Right atrium auricular region (tissue), 2 donors: ENCODE measurements around the gene CEPT1. TPM values are rescaled to one million over a fixed set of nuclear protein-coding genes. Genes with fewer than 3 reads are reported as not detected.

Source experiments
- DNase-seq: peaks from one replicate; pipeline ENCODE4 v3.0.0-alpha.2; 2019; ENCODE audit warnings: low spot score
- H3K27ac ChIP-seq, 2 donors: fragments of 200-600 bp; sonication (generic); 1 replicate in 1 of 2; 2 replicates in 1 of 2; pipeline ENCODE4 v1.5.1; 2016 to 2019
- H3K27me3 ChIP-seq, 2 donors: fragments of 200-600 bp; sonication (generic); one replicate each; pipeline versions ENCODE4 v1.5.1 to v1.6.0; 2017 to 2019
- H3K36me3 ChIP-seq: fragments of 200-600 bp; sonication (generic); one replicate; pipeline ENCODE4 v1.5.1; 2016
- H3K4me1 ChIP-seq, 2 donors: fragments of 200-600 bp; sonication (generic); one replicate each; pipeline versions ENCODE4 v1.5.1 to v1.6.0; 2017 to 2019
- H3K4me3 ChIP-seq, 2 donors: fragments of 200-600 bp; sonication (generic); 1 replicate in 1 of 2; 2 replicates in 1 of 2; pipeline ENCODE4 v1.5.1; 2017 to 2019; ENCODE audit warnings: mild to moderate bottlenecking in 1 of 2, moderate library complexity in 1 of 2
- H3K9me3 ChIP-seq, 2 donors: fragments of 200-600 bp; sonication (generic); one replicate each; pipeline ENCODE4 v1.5.1; 2019
- total RNA-seq, 2 donors: library from RNA; depleted of rRNA; stranded (reverse); fragments of >200 nt; gene quantifications; one replicate each; pipeline ENCODE4 v1.1.0, GENCODE V29; 2016
- TF ChIP-seq, protein P1 (sequence below), 2 donors: fragments of 200-600 bp; sonication (generic); IDR thresholded peaks; one replicate each; pipeline ENCODE4 v1.5.1; 2019; ENCODE audit warnings: antibody characterized with exemption in 2 of 2

The CEPT1 gene
- total RNA-seq, 2 donors from 2014 or later = 11.6 to 14.0 TPM

DNA sequence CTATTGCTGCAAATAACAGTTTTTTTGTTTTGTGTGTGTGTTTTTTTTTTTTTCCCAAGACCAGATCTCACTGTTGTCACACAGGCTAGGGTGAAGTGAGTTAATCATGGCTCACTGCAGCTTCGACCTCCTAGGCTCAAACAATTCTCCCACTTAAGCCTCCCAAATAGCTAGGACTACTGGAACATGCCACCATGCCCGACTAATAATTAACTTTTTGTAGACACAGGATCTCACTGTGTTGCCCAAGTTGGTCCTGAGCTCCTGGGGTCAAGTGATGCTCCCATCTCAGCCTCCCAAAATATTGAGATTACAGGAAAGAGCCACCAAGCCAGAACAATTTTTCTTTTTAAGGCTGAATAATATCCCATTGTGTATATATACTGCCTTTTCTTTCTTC is 35.0 kb upstream of the CEPT1 start:
- DNase-seq = no peak
- H3K27ac ChIP-seq = no peak overlapping the region
- H3K4me3 ChIP-seq = no peak overlapping the region
- no peaks in the 10 kb centered on the region for H3K36me3 ChIP-seq
- no peaks in the 10 kb centered on the region for H3K4me1 ChIP-seq
- no peaks in the 10 kb centered on the region for H3K27me3 ChIP-seq
- H3K9me3 ChIP-seq = no peaks in the 10 kb centered on the region
- TF ChIP-seq, protein P1, sequence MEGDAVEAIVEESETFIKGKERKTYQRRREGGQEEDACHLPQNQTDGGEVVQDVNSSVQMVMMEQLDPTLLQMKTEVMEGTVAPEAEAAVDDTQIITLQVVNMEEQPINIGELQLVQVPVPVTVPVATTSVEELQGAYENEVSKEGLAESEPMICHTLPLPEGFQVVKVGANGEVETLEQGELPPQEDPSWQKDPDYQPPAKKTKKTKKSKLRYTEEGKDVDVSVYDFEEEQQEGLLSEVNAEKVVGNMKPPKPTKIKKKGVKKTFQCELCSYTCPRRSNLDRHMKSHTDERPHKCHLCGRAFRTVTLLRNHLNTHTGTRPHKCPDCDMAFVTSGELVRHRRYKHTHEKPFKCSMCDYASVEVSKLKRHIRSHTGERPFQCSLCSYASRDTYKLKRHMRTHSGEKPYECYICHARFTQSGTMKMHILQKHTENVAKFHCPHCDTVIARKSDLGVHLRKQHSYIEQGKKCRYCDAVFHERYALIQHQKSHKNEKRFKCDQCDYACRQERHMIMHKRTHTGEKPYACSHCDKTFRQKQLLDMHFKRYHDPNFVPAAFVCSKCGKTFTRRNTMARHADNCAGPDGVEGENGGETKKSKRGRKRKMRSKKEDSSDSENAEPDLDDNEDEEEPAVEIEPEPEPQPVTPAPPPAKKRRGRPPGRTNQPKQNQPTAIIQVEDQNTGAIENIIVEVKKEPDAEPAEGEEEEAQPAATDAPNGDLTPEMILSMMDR (IDR thresholded peaks at IDR 0.05) = no peak

DNA sequence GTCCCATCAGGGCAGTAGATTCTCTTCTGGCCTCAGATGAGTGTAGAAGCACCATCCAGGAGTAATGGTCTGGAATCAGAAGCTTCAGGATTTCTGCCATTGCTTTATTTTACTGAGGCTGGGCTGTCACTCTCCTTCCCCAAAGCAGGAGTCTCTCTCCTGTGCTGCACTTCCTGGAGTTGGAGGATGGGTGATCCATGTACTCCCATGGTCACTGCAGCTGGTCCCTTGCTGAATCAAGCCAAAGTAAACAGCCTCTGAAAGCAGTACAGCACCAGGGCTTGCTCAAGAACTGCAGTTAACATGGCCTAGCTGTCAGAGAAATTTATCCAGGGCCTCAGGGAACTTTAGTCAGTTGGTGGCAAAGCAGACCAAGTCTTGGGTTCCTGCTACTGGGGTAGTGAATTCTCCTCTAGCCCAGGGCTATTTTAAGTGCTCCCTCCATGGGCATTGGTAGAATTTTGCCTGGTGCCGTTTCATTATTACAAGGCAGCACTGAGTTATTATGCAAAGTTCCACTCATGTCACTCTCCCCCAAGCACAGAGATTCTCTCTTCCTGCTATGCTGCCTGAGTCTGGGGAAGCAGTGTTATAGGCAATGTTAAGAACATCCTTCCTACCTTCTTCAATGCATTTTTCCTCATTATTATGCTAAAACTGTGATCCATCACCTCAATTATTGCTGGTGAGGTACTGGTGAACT is 29.7 kb upstream of the CEPT1 start:
- Histone ChIP-seq H3K27ac (no peak overlapping the region), H3K27me3 (no peaks in the 10 kb centered on the region), H3K9me3 (no peaks in the 10 kb centered on the region), H3K36me3 (no peaks in the 10 kb centered on the region), H3K4me3 (no peak overlapping the region), H3K4me1 (no peaks in the 10 kb centered on the region)
- TF ChIP-seq, protein P1 (IDR thresholded peaks at IDR 0.05) = no peak
- DNase-seq = no peak

DNA sequence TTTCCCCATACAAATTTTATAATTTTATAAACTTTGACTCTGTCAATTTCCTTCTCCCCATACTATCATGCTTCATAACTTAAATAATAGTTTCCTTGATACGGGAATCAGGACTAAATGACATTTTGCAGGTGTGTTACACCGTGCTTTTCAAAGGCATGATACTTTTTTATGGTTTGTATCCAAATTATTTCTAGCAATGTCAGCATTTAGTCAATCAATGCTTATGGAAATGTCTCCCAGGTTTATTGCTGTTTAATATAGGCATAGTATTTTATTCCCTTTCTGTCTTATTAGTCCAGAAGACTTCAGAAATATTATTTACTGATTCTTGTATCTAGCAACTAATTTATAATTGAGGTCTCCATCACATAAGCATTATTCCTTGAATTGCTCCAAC is 23.5 kb upstream of the CEPT1 start:
- H3K4me1 ChIP-seq = no peaks in the 10 kb centered on the region
- H3K9me3 ChIP-seq = no peaks in the 10 kb centered on the region
- H3K36me3 ChIP-seq = peaks cover 38% of the 10 kb centered on the region
- no peak overlapping the region for H3K27ac ChIP-seq
- H3K4me3 ChIP-seq = no peak overlapping the region
- no peak for DNase-seq
- H3K27me3 ChIP-seq = no peaks in the 10 kb centered on the region
- TF ChIP-seq, protein P1 (IDR thresholded peaks at IDR 0.05) = no peak

DNA sequence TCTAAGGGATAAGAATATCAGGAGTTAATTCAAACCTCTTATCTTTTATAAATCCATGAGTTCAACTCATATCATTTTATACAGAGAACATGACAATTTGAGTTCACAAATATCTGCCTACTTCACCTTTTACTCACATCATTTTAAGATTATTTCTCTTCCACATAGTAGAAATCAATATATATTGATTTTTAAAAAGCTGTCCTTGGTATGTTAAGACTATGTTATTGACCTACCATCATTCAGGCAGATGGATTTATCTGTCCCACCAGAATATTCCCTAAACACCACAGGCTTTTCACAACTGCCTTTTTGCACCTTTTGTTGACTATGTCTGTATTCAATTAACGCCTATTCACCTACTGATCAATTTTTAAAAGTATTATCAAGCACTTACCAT is 13.7 kb upstream of the CEPT1 start:
- DNase-seq = no peak
- no peak overlapping the region for H3K27ac ChIP-seq
- H3K27me3 ChIP-seq = no peaks in the 10 kb centered on the region
- H3K4me1 ChIP-seq = no peaks in the 10 kb centered on the region
- TF ChIP-seq, protein P1 (IDR thresholded peaks at IDR 0.05) = no peak
- H3K36me3 ChIP-seq = peaks cover 58% of the 10 kb centered on the region
- H3K4me3 ChIP-seq = no peak overlapping the region
- H3K9me3 ChIP-seq = no peaks in the 10 kb centered on the region

DNA sequence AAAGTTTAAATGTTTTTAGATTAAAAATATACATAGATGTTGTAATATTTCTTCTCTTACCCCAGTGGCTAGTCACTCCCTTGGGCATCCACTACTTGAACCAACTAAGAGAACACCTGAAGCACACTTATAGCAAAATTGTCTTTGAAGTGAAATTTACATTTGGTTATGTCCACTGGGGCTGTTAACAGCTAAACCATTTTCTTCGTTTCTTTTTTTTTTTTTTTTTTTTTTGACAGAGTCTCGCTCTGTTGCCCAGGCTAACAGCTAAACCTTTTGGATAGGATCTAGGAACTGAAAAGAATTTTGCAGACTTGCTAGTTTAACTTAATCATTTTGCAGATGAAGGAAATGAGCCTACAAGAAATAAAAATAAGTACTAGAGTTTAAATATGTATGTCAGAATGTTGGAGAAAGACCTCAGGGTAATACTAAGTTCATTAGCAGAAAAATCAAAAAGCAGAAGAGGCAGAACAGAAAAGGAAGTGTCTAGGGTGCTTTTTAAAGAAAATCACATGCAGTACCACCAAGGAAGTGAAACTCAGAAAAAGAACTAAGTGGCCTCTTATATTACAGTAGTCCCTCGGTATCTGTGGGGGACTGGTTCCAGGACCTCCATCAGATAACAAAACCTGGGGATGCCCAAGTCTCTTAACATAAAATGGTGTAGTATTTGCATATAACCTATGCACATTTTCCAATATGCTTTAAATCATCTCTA is 11.9 kb upstream of the CEPT1 start:
- Histone ChIP-seq H3K27ac (no peak overlapping the region), H3K36me3 (peaks cover 51% of the 10 kb centered on the region), H3K27me3 (no peaks in the 10 kb centered on the region), H3K4me1 (no peaks in the 10 kb centered on the region), H3K4me3 (no peak overlapping the region), H3K9me3 (no peaks in the 10 kb centered on the region)
- TF ChIP-seq, protein P1 (IDR thresholded peaks at IDR 0.05) = no peak
- no peak for DNase-seq
